ENCODE results near the gene SLC6A8. TPM values are rescaled to one million over a fixed set of nuclear protein-coding genes. Genes with fewer than 3 reads are reported as not detected.
A peak's percentile ranks its signal among the peaks of the same experiment; 100 is the strongest.
"Not testable (repeated sequence)": the region's sequence is repeated elsewhere in the genome, so short reads cannot be mapped to it uniquely, and the experiment has no call there.

Gene SLC6A8
- total and polyA plus RNA-seq, 2 experiments from 2014 or later, result 1.8 to 11.7 TPM

GRCh38 chrX:153744210-153745066 is 56.7 kb downstream of the SLC6A8 start:
- TF ChIP-seq EZH2 (IDR thresholded peaks at IDR 0.05; ENCODE audit: insufficient read depth, poor library complexity, severe bottlenecking) (no peak), EZH2phosphoT487 (IDR thresholded peaks at IDR 0.05; ENCODE audit: insufficient read depth, low read depth) (no peak)
- no peaks in the 10 kb centered on the region for H3K27me3 ChIP-seq (replicated peaks; ENCODE audit: insufficient read depth)
- no peaks in the 10 kb centered on the region for H3K9me3 ChIP-seq (ENCODE audit: low read depth)
- no peak overlapping the region for H2AFZ ChIP-seq
- WGBS, 2 experiments (ENCODE audit: low coverage in 1 of 2, low lambda C conversion rate in 2 of 2, missing lambda C conversion rate in 2 of 2), result 4 to 5% methylated on average over 16 to 31 of the region's 38 CpGs
- H3K36me3 ChIP-seq (ENCODE audit: low read depth), result no peaks in the 10 kb centered on the region
- H3K9me2 ChIP-seq (ENCODE audit: insufficient read depth), result no peaks in the 10 kb centered on the region
- H3K4me3 ChIP-seq, result peak overlapping the region; percentile 26; the same call in 1 of the 2 replicates
- H3F3A ChIP-seq (ENCODE audit: insufficient read depth), result no peaks in the 10 kb centered on the region
- H3K4me2 ChIP-seq (ENCODE audit: unreplicated experiment), result peak overlapping the region; percentile 35
- DNase-seq, result peak; percentile 43
- no peak overlapping the region for H3K9ac ChIP-seq
- in situ Hi-C loops (cut with MboI), result no loop called here
- H4K20me1 ChIP-seq (ENCODE audit: insufficient read depth), result no peaks in the 10 kb centered on the region
- no peak overlapping the region for H3K27ac ChIP-seq
- H3K4me1 ChIP-seq (ENCODE audit: insufficient read depth), result 0 out of 2 replicates have a peak, but pooled peaks cover 3% of the 10 kb centered on the region
- H3K79me2 ChIP-seq (ENCODE audit: insufficient read depth), result no peaks in the 10 kb centered on the region

- H3F3A ChIP-seq (ENCODE audit: insufficient read depth); DNase-seq; H3K4me2 ChIP-seq (ENCODE audit: unreplicated experiment); H3K27me3 ChIP-seq (replicated peaks; ENCODE audit: insufficient read depth); H3K79me2 ChIP-seq (ENCODE audit: insufficient read depth); in situ Hi-C loops (cut with MboI); H3K27ac ChIP-seq; H3K4me1 ChIP-seq (ENCODE audit: insufficient read depth); H3K9ac ChIP-seq; H3K36me3 ChIP-seq (ENCODE audit: low read depth); H3K4me3 ChIP-seq; H2AFZ ChIP-seq; H3K9me3 ChIP-seq (ENCODE audit: low read depth); H4K20me1 ChIP-seq (ENCODE audit: insufficient read depth); H3K9me2 ChIP-seq (ENCODE audit: insufficient read depth): not testable (repeated sequence)
- 63 to 83% methylated on average over 2 to 10 of the region's 12 CpGs for WGBS, 2 experiments (ENCODE audit: low coverage in 1 of 2, low lambda C conversion rate in 2 of 2, missing lambda C conversion rate in 2 of 2)
These were observed 57.3 kb downstream of the SLC6A8 start for GRCh38 chrX:153745067-153745433.

Small RNA genes lying within 50 kb of the gene (small RNA-seq; reads per million reads assigned to genes)
- gene RN7SL687P (ENCODE audit: low read depth, low replicate concordance), result not detected

Other genes starting within 250 kb of the SLC6A8 start
- gene TREX2, start 241.9 kb upstream of the SLC6A8 start, total RNA-seq (2014; rRNA removed; shearing (Covaris generic)), result 0.76 and 6.2 TPM in 2 replicates
- 0.24 and 0.25 TPM in 2 replicates for gene TREX2, start 241.9 kb upstream of the SLC6A8 start, polyA plus RNA-seq (2016; fragmentation: Nextera tagmentation; extraction: Ambion mirVana)
- 18.1 and 28.3 TPM in 2 replicates for gene HAUS7, start 217.3 kb upstream of the SLC6A8 start, total RNA-seq (2014; rRNA removed; shearing (Covaris generic))
- 17.3 and 24.5 TPM in 2 replicates for gene HAUS7, start 217.3 kb upstream of the SLC6A8 start, polyA plus RNA-seq (2016; fragmentation: Nextera tagmentation; extraction: Ambion mirVana)
- gene BGN, start 192.9 kb upstream of the SLC6A8 start, total RNA-seq (2014; rRNA removed; shearing (Covaris generic)), result 115 and 129 TPM in 2 replicates
- gene BGN, start 192.9 kb upstream of the SLC6A8 start, polyA plus RNA-seq (2016; fragmentation: Nextera tagmentation; extraction: Ambion mirVana), result 308 and 314 TPM in 2 replicates
- not detected in 2 replicates for gene ATP2B3, start 170.3 kb upstream of the SLC6A8 start, total RNA-seq (2014; rRNA removed; shearing (Covaris generic))
- not detected in 2 replicates for gene ATP2B3, start 170.3 kb upstream of the SLC6A8 start, polyA plus RNA-seq (2016; fragmentation: Nextera tagmentation; extraction: Ambion mirVana)
- gene CCNQ, start 88.8 kb upstream of the SLC6A8 start, total RNA-seq (2014; rRNA removed; shearing (Covaris generic)), result 34.7 and 45.5 TPM in 2 replicates
- gene CCNQ, start 88.8 kb upstream of the SLC6A8 start, polyA plus RNA-seq (2016; fragmentation: Nextera tagmentation; extraction: Ambion mirVana), result 29.1 and 34.5 TPM in 2 replicates
- not detected in 2 replicates for gene DUSP9, start 40.7 kb upstream of the SLC6A8 start, total RNA-seq (2014; rRNA removed; shearing (Covaris generic))
- gene DUSP9, start 40.7 kb upstream of the SLC6A8 start, polyA plus RNA-seq (2016; fragmentation: Nextera tagmentation; extraction: Ambion mirVana), result not detected in 2 replicates
- gene PNCK, start 14.1 kb upstream of the SLC6A8 start, total RNA-seq (2014; rRNA removed; shearing (Covaris generic)), result not detected in 2 replicates
- not detected in 2 replicates for gene PNCK, start 14.1 kb upstream of the SLC6A8 start, polyA plus RNA-seq (2016; fragmentation: Nextera tagmentation; extraction: Ambion mirVana)
- gene BCAP31, start 36.5 kb downstream of the SLC6A8 start, total RNA-seq (2014; rRNA removed; shearing (Covaris generic)), result 180 and 187 TPM in 2 replicates
- gene BCAP31, start 36.5 kb downstream of the SLC6A8 start, polyA plus RNA-seq (2016; fragmentation: Nextera tagmentation; extraction: Ambion mirVana), result 317 and 326 TPM in 2 replicates
- gene ABCD1, start 36.9 kb downstream of the SLC6A8 start, total RNA-seq (2014; rRNA removed; shearing (Covaris generic)), result 24.4 and 24.9 TPM in 2 replicates
- 9.5 and 9.8 TPM in 2 replicates for gene ABCD1, start 36.9 kb downstream of the SLC6A8 start, polyA plus RNA-seq (2016; fragmentation: Nextera tagmentation; extraction: Ambion mirVana)
- 12.5 and 13.5 TPM in 2 replicates for gene PLXNB3, start 76.3 kb downstream of the SLC6A8 start, total RNA-seq (2014; rRNA removed; shearing (Covaris generic))
- gene PLXNB3, start 76.3 kb downstream of the SLC6A8 start, polyA plus RNA-seq (2016; fragmentation: Nextera tagmentation; extraction: Ambion mirVana), result 7.1 and 8.8 TPM in 2 replicates
- 0.86 TPM in 1 of 2 replicates, not detected in the other for gene SRPK3, start 93.1 kb downstream of the SLC6A8 start, total RNA-seq (2014; rRNA removed; shearing (Covaris generic))
- 0.53 and 1.1 TPM in 2 replicates for gene SRPK3, start 93.1 kb downstream of the SLC6A8 start, polyA plus RNA-seq (2016; fragmentation: Nextera tagmentation; extraction: Ambion mirVana)
- gene IDH3G, start 106.4 kb downstream of the SLC6A8 start, total RNA-seq (2014; rRNA removed; shearing (Covaris generic)), result 79.5 and 88.2 TPM in 2 replicates
- 76.1 and 83.2 TPM in 2 replicates for gene IDH3G, start 106.4 kb downstream of the SLC6A8 start, polyA plus RNA-seq (2016; fragmentation: Nextera tagmentation; extraction: Ambion mirVana)
- gene SSR4, start 106.7 kb downstream of the SLC6A8 start, total RNA-seq (2014; rRNA removed; shearing (Covaris generic)), result 225 and 295 TPM in 2 replicates
- 568 TPM in 2 replicates for gene SSR4, start 106.7 kb downstream of the SLC6A8 start, polyA plus RNA-seq (2016; fragmentation: Nextera tagmentation; extraction: Ambion mirVana)
- 1.5 TPM in 1 of 2 replicates, not detected in the other for gene PDZD4, start 142.6 kb downstream of the SLC6A8 start, total RNA-seq (2014; rRNA removed; shearing (Covaris generic))
- not detected in 2 replicates for gene PDZD4, start 142.6 kb downstream of the SLC6A8 start, polyA plus RNA-seq (2016; fragmentation: Nextera tagmentation; extraction: Ambion mirVana)
- 1.9 TPM in 1 of 2 replicates, not detected in the other for gene L1CAM, start 198.2 kb downstream of the SLC6A8 start, total RNA-seq (2014; rRNA removed; shearing (Covaris generic))
- gene L1CAM, start 198.2 kb downstream of the SLC6A8 start, polyA plus RNA-seq (2016; fragmentation: Nextera tagmentation; extraction: Ambion mirVana), result 0.34 and 0.38 TPM in 2 replicates
- not detected in 2 replicates for gene AVPR2, start 216.7 kb downstream of the SLC6A8 start, total RNA-seq (2014; rRNA removed; shearing (Covaris generic))
- gene AVPR2, start 216.7 kb downstream of the SLC6A8 start, polyA plus RNA-seq (2016; fragmentation: Nextera tagmentation; extraction: Ambion mirVana), result not detected in 2 replicates
- 2.8 TPM in 1 of 2 replicates, not detected in the other for gene ARHGAP4, start 238.3 kb downstream of the SLC6A8 start, total RNA-seq (2014; rRNA removed; shearing (Covaris generic))
- 0.43 and 0.45 TPM in 2 replicates for gene ARHGAP4, start 238.3 kb downstream of the SLC6A8 start, polyA plus RNA-seq (2016; fragmentation: Nextera tagmentation; extraction: Ambion mirVana)
- 105 and 154 TPM in 2 replicates for gene NAA10, start 247.1 kb downstream of the SLC6A8 start, total RNA-seq (2014; rRNA removed; shearing (Covaris generic))
- gene NAA10, start 247.1 kb downstream of the SLC6A8 start, polyA plus RNA-seq (2016; fragmentation: Nextera tagmentation; extraction: Ambion mirVana), result 161 and 166 TPM in 2 replicates